Vagina (tissue), 2 donors: Measurements from ENCODE around the gene MEI1. TPM values are rescaled to one million over a fixed set of nuclear protein-coding genes. Genes with fewer than 3 reads are reported as not detected.

ENCODE experiments used
- DNase-seq, 2 donors: peaks; one replicate each; pipeline ENCODE4 v3.0.0-alpha.2; 2017; ENCODE audit errors: extremely low spot score in 2 of 2
- H3K27ac ChIP-seq: fragments of 200-600 bp; sonication (generic); one replicate; pipeline ENCODE4 v1.5.1; 2019
- H3K27me3 ChIP-seq: fragments of 200-600 bp; sonication (generic); one replicate; pipeline ENCODE4 v1.5.1; 2019
- H3K36me3 ChIP-seq, 2 donors: fragments of 200-600 bp; sonication (generic); one replicate each; pipeline ENCODE4 v1.5.1; 2017 to 2019
- H3K4me1 ChIP-seq: fragments of 200-600 bp; sonication (generic); one replicate; pipeline ENCODE4 v1.5.1; 2019
- H3K4me3 ChIP-seq, 2 donors: fragments of 200-600 bp; sonication (generic); 1 replicate in 1 of 2; 2 replicates in 1 of 2; pipeline ENCODE4 v1.5.1; 2016 to 2019
- H3K9me3 ChIP-seq: fragments of 200-600 bp; sonication (generic); one replicate; pipeline ENCODE4 v1.5.1; 2019
- POLR2A ChIP-seq, 2 donors: fragments of 450-650 bp; IDR thresholded peaks; one replicate each; pipeline ENCODE4 v1.6.1; 2017; ENCODE audit warnings: antibody characterized with exemption in 2 of 2, mild to moderate bottlenecking in 2 of 2, moderate library complexity in 2 of 2
- POLR2AphosphoS5 ChIP-seq, 2 donors: sonication (generic); formaldehyde crosslinking; IDR thresholded peaks; one replicate each; pipeline ENCODE4 v1.9.0; 2017; ENCODE audit warnings: antibody characterized with exemption in 2 of 2, mild to moderate bottlenecking in 2 of 2, low read depth in 1 of 2; ENCODE audit not compliant: insufficient read depth in 1 of 2
- intact Hi-C: fragments of 100-400 bp; cut with DNase I; formaldehyde crosslinking; loops from one replicate; pipeline ENCODE4 v1.15.1; 2023
- total RNA-seq: library from RNA; depleted of rRNA; stranded (reverse); fragments of >200 nt; gene quantifications from one replicate; pipeline ENCODE4 v1.2.3, GENCODE V29; 2016
- TF ChIP-seq, protein P1 (sequence below), 3 experiments: fragments of 450-650 bp in 2 of 3; fragments of 200-600 bp in 1 of 3; sonication (generic) in 1 of 3; IDR thresholded peaks; one replicate each; pipeline ENCODE4 v1.5.1; 2017 to 2019; ENCODE audit warnings: antibody characterized with exemption in 3 of 3, mild to moderate bottlenecking in 2 of 3, moderate library complexity in 2 of 3

MEI1 gene
- total RNA-seq, 1 donor from 2014 or later, result 6.4 TPM

DNA sequence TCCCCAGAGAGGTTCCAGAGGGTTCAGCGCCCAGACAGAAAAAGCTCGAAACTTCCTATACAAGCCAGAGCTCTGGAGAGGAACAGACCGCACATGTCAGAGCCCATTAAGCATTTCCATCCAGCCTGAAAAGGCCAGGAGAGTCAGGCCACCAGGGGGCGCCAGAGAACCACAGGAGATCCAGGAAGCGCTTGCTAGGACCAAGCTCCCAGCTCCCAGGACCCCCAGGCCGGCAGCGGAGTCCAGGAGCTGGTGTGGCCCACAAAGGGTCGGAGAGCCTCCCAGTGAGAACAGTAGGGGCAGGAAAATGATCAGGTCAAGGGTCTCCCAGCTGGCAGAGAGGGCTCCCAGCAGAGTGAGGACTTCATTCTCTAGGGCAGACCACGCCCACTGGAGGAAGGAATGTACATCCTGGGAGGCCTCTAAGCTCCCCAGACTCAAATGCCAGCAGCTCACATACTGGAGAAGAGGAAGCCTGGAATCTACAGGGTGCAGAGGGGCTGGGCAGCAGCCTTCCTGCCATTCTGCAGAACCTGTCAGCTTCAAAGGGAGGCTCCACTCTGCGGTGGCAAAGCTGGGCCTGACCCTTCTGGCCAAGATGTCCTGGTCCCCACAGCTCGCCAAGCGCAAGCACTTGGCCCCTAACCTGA lies 2.1 kb upstream of the MEI1 start:
- Histone ChIP-seq H3K27ac (peak overlapping the region; percentile 60), H3K36me3 (no peaks in the 10 kb centered on the region), H3K27me3 (no peaks in the 10 kb centered on the region), H3K4me3 (peak overlapping the region; percentile 22 to 24), H3K9me3 (no peaks in the 10 kb centered on the region), H3K4me1 (peaks cover 19% of the 10 kb centered on the region)
- DNase-seq, result no peak
- TF ChIP-seq POLR2AphosphoS5 (IDR thresholded peaks at IDR 0.05; ENCODE audit: insufficient read depth in 1 of 2, low read depth in 1 of 2) (peak; percentile 33 to 42), POLR2A (IDR thresholded peaks at IDR 0.05) (no peak)
- TF ChIP-seq, protein P1, sequence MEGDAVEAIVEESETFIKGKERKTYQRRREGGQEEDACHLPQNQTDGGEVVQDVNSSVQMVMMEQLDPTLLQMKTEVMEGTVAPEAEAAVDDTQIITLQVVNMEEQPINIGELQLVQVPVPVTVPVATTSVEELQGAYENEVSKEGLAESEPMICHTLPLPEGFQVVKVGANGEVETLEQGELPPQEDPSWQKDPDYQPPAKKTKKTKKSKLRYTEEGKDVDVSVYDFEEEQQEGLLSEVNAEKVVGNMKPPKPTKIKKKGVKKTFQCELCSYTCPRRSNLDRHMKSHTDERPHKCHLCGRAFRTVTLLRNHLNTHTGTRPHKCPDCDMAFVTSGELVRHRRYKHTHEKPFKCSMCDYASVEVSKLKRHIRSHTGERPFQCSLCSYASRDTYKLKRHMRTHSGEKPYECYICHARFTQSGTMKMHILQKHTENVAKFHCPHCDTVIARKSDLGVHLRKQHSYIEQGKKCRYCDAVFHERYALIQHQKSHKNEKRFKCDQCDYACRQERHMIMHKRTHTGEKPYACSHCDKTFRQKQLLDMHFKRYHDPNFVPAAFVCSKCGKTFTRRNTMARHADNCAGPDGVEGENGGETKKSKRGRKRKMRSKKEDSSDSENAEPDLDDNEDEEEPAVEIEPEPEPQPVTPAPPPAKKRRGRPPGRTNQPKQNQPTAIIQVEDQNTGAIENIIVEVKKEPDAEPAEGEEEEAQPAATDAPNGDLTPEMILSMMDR (IDR thresholded peaks at IDR 0.05), result peak; percentile 81 to 94 (median 88)
- intact Hi-C loops, result no loop called here

- intact Hi-C loops, result no loop called here
- Histone ChIP-seq H3K27me3 (no peaks in the 10 kb centered on the region), H3K27ac (no peak overlapping the region), H3K36me3 (no peaks in the 10 kb centered on the region), H3K9me3 (no peaks in the 10 kb centered on the region), H3K4me3 (no peak overlapping the region), H3K4me1 (peaks cover 19% of the 10 kb centered on the region)
- TF ChIP-seq POLR2AphosphoS5 (IDR thresholded peaks at IDR 0.05; ENCODE audit: insufficient read depth in 1 of 2, low read depth in 1 of 2) (no peak), POLR2A (IDR thresholded peaks at IDR 0.05) (no peak)
- TF ChIP-seq, protein P1 (IDR thresholded peaks at IDR 0.05), result no peak
- DNase-seq, result no peak
These were observed 733 bp downstream of the MEI1 start for GRCh38 chr22:41700108-41700364.

DNA sequence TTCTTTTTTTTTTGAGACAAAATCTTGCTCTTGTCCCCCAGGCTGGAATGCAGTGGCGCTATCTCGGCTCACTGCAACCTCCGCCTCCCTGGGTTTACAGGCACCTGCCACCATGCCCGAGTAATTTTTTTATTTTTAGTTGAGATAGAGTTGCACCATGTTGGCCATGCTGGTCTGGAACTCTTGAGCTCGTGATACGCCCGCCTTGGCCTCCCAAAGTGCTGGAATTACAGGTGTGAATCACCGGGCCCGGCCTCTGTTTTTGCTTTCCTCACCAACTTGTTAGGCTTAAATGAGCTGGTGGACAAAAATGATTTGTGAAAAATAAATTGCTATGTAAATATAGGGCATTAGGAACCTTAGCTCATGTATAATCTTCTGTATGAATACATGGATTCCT lies 3.5 kb downstream of the MEI1 start:
- Histone ChIP-seq H3K27me3 (no peaks in the 10 kb centered on the region), H3K9me3 (no peaks in the 10 kb centered on the region), H3K27ac (no peak overlapping the region), H3K4me1 (peaks cover 8% of the 10 kb centered on the region), H3K36me3 (no peaks in the 10 kb centered on the region), H3K4me3 (no peak overlapping the region)
- TF ChIP-seq POLR2A (IDR thresholded peaks at IDR 0.05), result no peak
- TF ChIP-seq, protein P1 (IDR thresholded peaks at IDR 0.05), result no peak
- DNase-seq, result no peak
- intact Hi-C loops, result no loop called here

DNA sequence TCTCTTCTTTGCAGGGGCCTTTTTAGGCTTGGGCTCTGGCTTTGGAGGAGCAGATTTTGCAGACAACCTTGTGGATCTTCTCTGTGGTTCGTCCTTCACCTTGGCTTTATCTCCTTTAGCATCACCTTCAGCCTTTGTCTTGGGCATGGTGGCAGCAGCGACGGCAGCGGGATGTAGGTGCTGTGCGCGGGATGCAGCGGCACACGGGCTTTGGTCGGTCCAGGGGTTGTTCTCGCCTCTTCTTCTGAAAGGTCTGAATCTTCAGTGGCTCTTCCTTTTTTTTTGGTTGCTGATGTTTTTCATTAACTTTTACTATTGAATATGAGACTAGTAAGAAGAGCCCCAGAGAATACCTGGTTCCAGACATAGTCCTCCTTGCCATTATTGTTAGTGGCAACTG lies 10.0 kb downstream of the MEI1 start:
- Histone ChIP-seq H3K9me3 (no peaks in the 10 kb centered on the region), H3K4me3 (no peak overlapping the region), H3K4me1 (no peaks in the 10 kb centered on the region), H3K36me3 (no peaks in the 10 kb centered on the region), H3K27ac (no peak overlapping the region), H3K27me3 (no peaks in the 10 kb centered on the region)
- no peak for DNase-seq
- TF ChIP-seq, protein P1 (IDR thresholded peaks at IDR 0.05), result no peak
- TF ChIP-seq POLR2AphosphoS5 (IDR thresholded peaks at IDR 0.05; ENCODE audit: insufficient read depth in 1 of 2, low read depth in 1 of 2) (no peak), POLR2A (IDR thresholded peaks at IDR 0.05) (no peak)
- intact Hi-C loops, result no loop called here

- H3K4me3 ChIP-seq, result no peak overlapping the region
These were observed 13.7 kb downstream of the MEI1 start for GRCh38 chr22:41713004-41713403.

More at GRCh38 chr22:41713004-41713403, 13.7 kb downstream of the MEI1 start:
- TF ChIP-seq, protein P1 (IDR thresholded peaks at IDR 0.05), result no peak
- no peak for TF ChIP-seq POLR2AphosphoS5 (IDR thresholded peaks at IDR 0.05; ENCODE audit: insufficient read depth in 1 of 2, low read depth in 1 of 2)
- TF ChIP-seq POLR2A (IDR thresholded peaks at IDR 0.05), result no peak
- no peaks in the 10 kb centered on the region for H3K36me3 ChIP-seq
- DNase-seq, result no peak
- no peaks in the 10 kb centered on the region for H3K27me3 ChIP-seq
- H3K9me3 ChIP-seq, result no peaks in the 10 kb centered on the region
- intact Hi-C loops, result no loop called here
- H3K27ac ChIP-seq, result no peak overlapping the region
- H3K4me1 ChIP-seq, result no peaks in the 10 kb centered on the region
